Fibroblast of skin of scalp (primary cell): ENCODE data around the gene ZNF558.
"Not testable (repeated sequence)": the region's sequence is repeated elsewhere in the genome, so short reads cannot be mapped to it uniquely, and the experiment has no call there.

Source experiments
- DNase-seq: peaks from one replicate; pipeline ENCODE4 v3.0.0-alpha.2; 2013

Gene ZNF558

GRCh38 chr19:8794823-8795222, 37.3 kb downstream of the ZNF558 start:
- no peak for DNase-seq

- DNase-seq = not testable (repeated sequence)
Observed at GRCh38 chr19:8773587-8773986, 58.5 kb downstream of the ZNF558 start.

GRCh38 chr19:8769265-8769664, 62.8 kb downstream of the ZNF558 start:
- not testable (repeated sequence) for DNase-seq

GRCh38 chr19:8767257-8767656, 64.8 kb downstream of the ZNF558 start:
- not testable (repeated sequence) for DNase-seq
